ENCODE results near the gene ZFR.
"Not testable (repeated sequence)": the region's sequence is repeated elsewhere in the genome, so short reads cannot be mapped to it uniquely, and the experiment has no call there.

DNA sequence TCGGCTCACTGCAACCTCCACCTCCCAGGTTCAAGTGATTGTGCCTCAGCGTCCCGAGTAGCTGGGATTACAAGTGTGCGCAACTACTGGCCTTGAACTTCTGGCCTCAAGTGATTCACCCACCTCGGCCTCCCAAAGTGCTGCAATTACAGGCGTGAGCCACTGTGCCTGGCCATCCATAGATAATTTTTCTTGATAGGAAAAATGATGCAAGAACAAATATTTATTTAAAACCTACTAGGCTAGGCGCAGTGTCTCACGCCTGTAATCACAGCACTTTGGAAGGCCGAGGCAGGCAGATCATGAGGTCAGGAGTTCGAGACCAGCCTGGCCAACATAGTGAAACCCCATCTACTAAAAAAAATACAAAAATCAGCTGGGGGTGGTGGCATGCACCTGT lies 45.8 kb downstream of the ZFR start:
- TF ChIP-seq, protein P1, sequence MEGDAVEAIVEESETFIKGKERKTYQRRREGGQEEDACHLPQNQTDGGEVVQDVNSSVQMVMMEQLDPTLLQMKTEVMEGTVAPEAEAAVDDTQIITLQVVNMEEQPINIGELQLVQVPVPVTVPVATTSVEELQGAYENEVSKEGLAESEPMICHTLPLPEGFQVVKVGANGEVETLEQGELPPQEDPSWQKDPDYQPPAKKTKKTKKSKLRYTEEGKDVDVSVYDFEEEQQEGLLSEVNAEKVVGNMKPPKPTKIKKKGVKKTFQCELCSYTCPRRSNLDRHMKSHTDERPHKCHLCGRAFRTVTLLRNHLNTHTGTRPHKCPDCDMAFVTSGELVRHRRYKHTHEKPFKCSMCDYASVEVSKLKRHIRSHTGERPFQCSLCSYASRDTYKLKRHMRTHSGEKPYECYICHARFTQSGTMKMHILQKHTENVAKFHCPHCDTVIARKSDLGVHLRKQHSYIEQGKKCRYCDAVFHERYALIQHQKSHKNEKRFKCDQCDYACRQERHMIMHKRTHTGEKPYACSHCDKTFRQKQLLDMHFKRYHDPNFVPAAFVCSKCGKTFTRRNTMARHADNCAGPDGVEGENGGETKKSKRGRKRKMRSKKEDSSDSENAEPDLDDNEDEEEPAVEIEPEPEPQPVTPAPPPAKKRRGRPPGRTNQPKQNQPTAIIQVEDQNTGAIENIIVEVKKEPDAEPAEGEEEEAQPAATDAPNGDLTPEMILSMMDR (IDR thresholded peaks at IDR 0.05): not testable (repeated sequence)
- TF ChIP-seq POLR2A (IDR thresholded peaks at IDR 0.05): not testable (repeated sequence)

Measured in lower leg skin (tissue), 3 donors.